Spleen (tissue), 7 donors: ENCODE data around the gene STRADA.

Source experiments
- CTCF ChIP-seq, 11 experiments: fragments of 200-600 bp in 7 of 11; fragments of 450-650 bp in 4 of 11; sonication (generic) in 4 of 11; IDR thresholded peaks in 8 of 11; conservative IDR thresholded peaks in 3 of 11; 1 replicate in 7 of 11; 2 replicates in 4 of 11; pipeline versions ENCODE4 v1.4.0 to v1.8.0; 2016 to 2021; ENCODE audit warnings: antibody characterized with exemption in 11 of 11, inconsistent platforms in 4 of 11, mild to moderate bottlenecking in 1 of 11
- POLR2A ChIP-seq, 3 donors: fragments of 450-650 bp; IDR thresholded peaks; one replicate each; pipeline ENCODE4 v1.5.1; 2017; ENCODE audit warnings: antibody characterized with exemption in 3 of 3, mild to moderate bottlenecking in 1 of 3
- POLR2AphosphoS5 ChIP-seq, 3 donors: sonication (generic); formaldehyde crosslinking; IDR thresholded peaks; one replicate each; pipeline ENCODE4 v1.5.1; 2017; ENCODE audit warnings: antibody characterized with exemption in 3 of 3
- donor health status: DM: no; HTN: no; CAD: no; lungs with moderate emphysema.
- donor health status: DM: no; HTN: no; CAD: no.
- donor health status: DM: no; HTN: no; CAD: no.

- TF ChIP-seq CTCF (IDR thresholded peaks at IDR 0.05 in 8 of 11, conservative IDR thresholded peaks at IDR 0.05 in 3 of 11) (no peak), POLR2A (IDR thresholded peaks at IDR 0.05) (no peak), POLR2AphosphoS5 (IDR thresholded peaks at IDR 0.05) (no peak)
Observed at GRCh38 chr17:63706336-63707082, 35.1 kb downstream of the STRADA start.
